Activated CD4-positive, alpha-beta T cell treated with anti-CD3 and anti-CD28 coated beads for 4 hours (primary cell): ENCODE results near the gene LIPN.

Experiments used
- DNase-seq, 2 donors: peaks; one replicate each; pipeline ENCODE4 v3.0.0-alpha.2; 2020

LIPN gene

GRCh38 chr10:88786032-88786770 is 26.4 kb downstream of the LIPN start:
- no peak for DNase-seq

GRCh38 chr10:88787463-88787862 is 27.6 kb downstream of the LIPN start:
- DNase-seq: no peak

GRCh38 chr10:88788924-88789323 is 29.1 kb downstream of the LIPN start:
- no peak for DNase-seq

GRCh38 chr10:88791924-88792323 is 32.1 kb downstream of the LIPN start:
- DNase-seq: no peak

GRCh38 chr10:88792661-88793060 is 32.8 kb downstream of the LIPN start:
- no peak for DNase-seq

GRCh38 chr10:88793712-88794299 is 34.0 kb downstream of the LIPN start:
- no peak for DNase-seq

GRCh38 chr10:88794731-88795130 is 34.9 kb downstream of the LIPN start:
- DNase-seq: no peak

- no peak for DNase-seq
Observed at GRCh38 chr10:88800152-88801125, 40.6 kb downstream of the LIPN start.

GRCh38 chr10:88802523-88803285 is 42.9 kb downstream of the LIPN start, which contains the start of gene LIPM:
TSS of gene LIPM (plus strand) at chr10:88802730. CDS start at chr10:88802897, 167 bp downstream.
- no peak for DNase-seq

- DNase-seq: no peak
Observed at GRCh38 chr10:88803641-88804040, 43.8 kb downstream of the LIPN start.

- DNase-seq: no peak
Observed at GRCh38 chr10:88804083-88804812, 44.4 kb downstream of the LIPN start.

- DNase-seq: no peak
Observed at GRCh38 chr10:88805361-88805760, 45.5 kb downstream of the LIPN start.

GRCh38 chr10:88805924-88806323 is 46.1 kb downstream of the LIPN start:
- DNase-seq: no peak

- DNase-seq: no peak
Observed at GRCh38 chr10:88809621-88810020, 49.8 kb downstream of the LIPN start.

GRCh38 chr10:88810196-88810961 is 50.6 kb downstream of the LIPN start:
- DNase-seq: peak; percentile 27 to 32

- DNase-seq: no peak
Observed at GRCh38 chr10:88813200-88813599, 53.4 kb downstream of the LIPN start.

GRCh38 chr10:88819290-88819689 is 59.5 kb downstream of the LIPN start:
- DNase-seq: no peak

- DNase-seq: no peak
Observed at GRCh38 chr10:88820748-88821401, 61.1 kb downstream of the LIPN start.

GRCh38 chr10:88826388-88826787 is 66.6 kb downstream of the LIPN start:
- no peak for DNase-seq

GRCh38 chr10:88827671-88828070 is 67.9 kb downstream of the LIPN start:
- DNase-seq: no peak

- DNase-seq: no peak
Observed at GRCh38 chr10:88828310-88828709, 68.5 kb downstream of the LIPN start.
